GM21423 (cell line): ENCODE results near the gene PACRGL.

Experiments used
- ATAC-seq: cut with Tn5 transposase; IDR thresholded peaks from one replicate; pipeline ENCODE4 v1.9.1; 2021; ENCODE audit warnings: mild to moderate bottlenecking, moderate library complexity; ENCODE audit not compliant: unreplicated experiment

PACRGL gene

DNA sequence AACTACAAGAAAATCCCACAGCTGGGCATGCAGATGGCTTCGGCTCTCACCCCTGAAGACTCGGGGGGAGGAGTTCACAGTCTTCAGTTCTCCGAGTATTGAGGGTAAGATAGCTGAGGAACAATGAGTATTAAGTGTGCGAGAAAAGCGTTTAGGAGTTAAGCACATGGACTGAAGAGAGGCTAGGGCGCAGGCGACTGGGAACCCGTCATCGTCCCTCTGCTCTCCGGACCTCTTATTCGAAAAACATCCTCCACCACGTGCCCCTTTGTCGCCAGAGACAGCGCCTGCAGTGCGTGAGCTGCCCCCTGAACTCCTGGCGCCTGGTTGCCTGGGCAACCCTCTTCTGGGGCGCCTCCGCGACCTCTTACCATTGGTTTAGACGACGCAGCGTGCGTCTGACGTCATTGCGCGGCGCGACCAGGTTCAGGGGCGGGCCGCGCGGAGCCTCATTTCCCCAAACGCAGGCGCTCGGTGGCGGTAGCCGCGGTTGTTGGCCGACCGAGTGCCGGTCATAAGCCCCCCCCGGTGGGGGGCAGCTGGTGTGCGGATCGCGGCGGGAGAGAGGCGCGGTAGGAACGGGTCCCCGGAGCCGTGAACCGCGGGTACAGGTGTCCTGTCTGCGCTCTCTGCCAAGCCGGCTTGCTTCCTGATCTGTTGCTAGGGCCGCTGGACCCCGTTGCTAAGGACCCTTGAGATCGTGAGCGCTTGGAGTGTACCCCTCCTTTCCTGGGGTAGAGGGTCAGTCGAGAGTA is at the start of gene PACRGL:
PACRGL (plus strand) TSS at position 452 of the 755 bp plus-strand sequence. CDS start 4,024 bp downstream, outside the sequence.
- peak; percentile 100 for ATAC-seq

DNA sequence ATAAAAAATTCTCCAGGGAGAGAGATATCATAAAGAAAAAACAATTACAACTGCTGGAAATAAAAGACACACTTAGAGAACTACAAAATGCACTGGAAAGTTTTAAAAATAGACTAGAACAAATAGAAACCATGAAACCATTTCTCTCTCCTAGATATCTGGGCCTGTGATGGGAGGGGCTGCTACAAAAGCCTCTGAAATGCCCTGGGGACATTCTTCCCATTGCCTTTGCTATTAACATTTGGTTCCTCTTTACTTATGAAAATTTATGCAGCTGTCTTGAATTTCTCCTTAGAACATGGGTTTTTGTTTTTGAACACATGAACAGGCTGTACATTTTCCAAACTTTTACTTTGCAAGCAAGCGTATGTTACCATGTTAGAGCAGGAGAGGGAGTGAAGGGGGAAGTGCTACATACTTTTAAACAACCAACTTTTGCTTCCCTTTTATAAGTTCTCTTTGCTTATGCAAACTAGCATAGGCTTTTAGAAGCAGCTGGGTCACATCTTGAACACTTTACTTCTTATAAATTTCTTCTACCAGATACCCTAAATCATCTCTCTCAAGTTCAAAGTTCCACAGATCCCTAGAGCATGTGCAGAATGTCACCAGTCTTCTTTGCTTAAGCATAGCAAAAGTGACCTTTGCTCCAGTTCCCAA is 47.9 kb upstream of the PACRGL start:
- no peak for ATAC-seq

DNA sequence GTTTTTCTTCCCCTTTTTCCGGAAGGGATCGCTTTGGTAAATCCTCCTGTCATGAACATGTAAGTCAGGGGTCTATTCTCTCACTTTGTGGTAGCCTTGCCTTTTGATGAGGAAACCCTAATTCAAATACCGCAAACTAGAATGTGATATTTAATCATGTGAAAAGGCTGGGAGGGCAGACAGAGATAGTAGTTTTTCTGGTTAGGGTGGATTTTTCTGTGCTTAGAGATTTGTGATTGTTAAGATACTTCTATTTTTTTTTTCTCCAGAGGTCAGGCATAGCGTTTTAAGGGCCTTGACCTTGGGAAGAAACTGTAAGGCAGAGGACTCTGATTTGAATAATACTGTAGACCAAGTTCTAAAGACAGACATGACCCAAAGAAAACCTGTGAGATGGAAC is 41.8 kb upstream of the PACRGL start:
- no peak for ATAC-seq

DNA sequence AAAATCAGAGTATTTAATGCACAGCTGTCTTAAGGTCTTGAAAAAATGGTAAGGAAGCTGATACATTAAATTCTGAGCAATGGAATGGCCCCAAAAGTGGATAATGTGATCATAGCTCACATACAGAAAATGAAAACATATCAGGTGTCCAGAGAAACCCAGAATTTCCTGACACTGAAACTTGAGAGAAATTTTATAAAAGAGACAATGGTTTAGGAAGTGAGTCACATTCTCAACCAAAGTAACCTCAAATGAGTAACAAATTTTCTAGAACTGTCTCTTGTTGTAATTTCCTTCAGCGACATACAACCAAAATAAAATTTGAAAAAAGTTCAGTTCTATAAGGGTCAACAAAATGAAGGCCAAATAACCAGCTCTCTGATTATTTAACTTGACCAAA is 37.4 kb upstream of the PACRGL start:
- ATAC-seq, result no peak

DNA sequence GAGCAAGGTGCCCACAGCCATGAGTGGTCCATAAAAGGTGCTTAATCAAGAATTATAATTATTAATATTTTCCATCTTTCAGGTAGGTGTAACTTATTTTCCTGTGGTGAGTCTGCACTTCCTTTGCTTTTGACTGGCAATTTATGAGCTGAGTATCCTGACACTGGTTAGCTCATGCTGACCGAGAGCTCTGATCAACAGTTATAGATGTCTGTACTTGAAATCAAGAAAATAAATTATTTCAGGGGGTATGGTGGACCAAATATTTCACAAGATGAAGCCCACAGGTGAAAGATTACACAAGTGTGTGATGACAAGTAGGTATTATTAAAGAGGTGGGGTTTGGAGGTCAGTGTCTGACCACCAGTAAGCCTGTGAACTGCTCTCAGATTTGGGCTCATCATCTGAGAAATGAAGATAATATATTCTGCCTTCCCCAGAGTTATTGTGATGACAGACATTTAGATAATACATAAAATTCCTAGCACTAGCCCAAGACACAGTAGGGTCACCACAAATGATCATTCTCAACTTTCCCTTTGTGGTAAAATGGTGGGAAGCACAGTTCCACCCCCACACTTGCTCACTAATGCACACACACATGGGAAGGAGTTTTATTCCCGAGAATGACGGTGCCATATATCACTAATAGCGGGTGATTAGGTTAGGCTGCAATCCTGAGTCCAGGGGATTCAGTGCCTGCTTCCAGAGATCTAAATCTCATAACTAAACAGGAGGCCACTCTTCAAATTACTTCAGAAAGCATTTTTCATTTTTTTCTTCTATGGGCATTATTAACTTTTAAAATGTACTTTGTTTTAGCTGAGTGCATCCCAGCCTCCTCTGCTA is 34.0 kb upstream of the PACRGL start:
- ATAC-seq, result no peak

DNA sequence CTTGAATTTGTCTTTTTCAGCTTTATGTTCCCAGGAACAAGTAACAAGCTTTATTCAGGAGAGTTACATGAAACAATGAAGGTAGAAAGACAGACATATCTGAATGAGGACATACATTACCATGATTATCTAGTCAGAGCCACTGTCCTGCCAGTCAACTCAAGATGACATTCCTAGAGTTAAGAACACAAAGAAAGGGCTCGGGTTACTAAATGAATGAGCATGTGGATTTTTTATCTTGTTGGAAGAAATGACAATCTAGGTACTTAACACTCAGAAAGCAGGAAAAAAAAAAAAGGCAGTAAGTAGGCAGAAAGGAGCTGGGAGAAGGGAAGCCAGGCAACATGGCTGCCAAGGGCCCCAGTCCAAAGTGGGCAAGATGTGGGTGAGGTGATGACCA is 28.0 kb upstream of the PACRGL start:
- no peak for ATAC-seq

DNA sequence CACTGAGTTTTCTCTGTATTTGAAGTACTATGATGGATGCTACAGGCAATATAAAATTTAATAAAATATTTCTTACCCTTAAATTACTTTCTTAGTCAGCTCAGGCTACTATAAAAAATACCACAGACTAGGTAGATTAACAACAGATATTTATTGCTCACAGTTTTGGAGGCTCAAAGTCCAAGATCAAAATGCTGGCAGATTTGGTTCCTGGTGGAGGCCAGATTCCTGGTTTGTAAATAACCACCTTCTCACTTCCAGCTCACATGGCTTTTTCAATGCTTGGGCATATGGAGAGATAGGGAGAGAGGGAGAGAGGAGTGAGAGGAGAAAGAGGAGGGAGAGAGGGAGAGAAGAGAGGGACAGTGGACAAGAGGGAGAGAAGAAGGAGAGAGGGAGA is 24.5 kb upstream of the PACRGL start:
- ATAC-seq, result no peak

DNA sequence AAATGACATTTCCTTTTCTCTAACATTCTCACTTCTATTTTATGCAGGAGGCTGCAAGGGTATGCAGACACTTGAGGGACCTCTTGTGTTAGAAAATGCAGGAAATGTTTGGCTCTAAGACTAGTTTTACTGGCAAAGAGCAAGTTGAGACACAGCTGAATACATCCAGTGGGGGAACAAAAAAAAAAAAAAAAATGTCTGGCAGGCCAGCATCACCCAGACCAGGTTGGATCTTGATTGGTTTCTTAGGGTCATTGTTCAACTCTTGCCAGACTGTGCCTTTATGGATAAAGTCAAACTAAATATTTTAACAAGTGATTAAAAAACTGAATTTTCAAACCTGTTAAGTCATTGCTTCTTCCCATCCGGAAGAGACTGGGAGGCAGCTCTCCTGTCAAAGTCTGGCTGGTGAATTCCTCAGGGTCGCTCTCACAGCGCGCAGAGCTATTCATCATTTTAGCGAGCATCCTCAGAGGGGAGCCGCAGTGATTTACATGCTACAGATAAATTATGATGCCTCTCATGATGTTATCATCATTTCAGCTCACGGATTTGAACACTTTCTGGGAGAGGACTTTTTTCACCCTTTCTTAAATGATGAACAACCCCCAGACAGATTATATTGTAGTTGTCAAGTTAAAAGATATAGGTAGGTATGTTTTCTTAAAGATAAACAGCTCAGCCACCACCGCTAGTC is 23.6 kb upstream of the PACRGL start:
- ATAC-seq, result no peak

DNA sequence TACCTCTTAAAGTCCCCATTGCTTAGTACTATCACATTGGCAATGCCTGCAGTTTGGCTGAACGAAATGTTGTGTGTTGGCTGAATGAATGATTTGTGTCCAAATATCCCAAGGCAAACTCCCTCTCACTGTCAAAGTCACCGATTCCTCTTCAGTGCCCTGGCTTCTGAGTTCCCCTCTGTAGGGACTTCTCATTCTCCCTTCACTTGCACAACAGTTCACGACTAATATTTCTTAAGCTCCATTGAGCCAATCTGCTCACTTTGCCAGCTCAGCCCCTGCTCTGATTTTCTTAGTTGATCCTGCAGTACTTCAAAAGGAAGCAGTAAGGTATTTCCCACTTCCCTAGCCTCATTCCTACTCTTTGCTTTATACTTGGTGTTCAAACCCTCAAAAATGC is 21.9 kb upstream of the PACRGL start:
- no peak for ATAC-seq

DNA sequence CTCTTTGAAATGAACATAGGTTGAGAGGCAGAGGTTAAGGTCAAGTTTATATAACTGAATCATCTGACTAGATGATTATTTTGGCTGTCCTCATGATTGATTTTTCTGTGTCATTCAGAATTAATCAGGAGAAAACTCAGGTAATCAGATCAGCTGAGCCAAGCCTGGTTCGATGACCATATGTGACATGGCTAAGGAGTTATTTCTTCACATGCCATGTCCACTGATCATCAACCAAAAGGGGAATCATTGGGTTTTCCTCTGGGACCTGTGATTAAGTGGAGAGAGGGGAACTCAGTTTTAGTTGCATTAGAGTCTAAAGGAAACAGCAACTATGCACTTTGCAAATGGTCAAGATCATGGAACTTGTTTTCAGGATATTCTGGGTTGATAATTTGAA is 20.3 kb upstream of the PACRGL start:
- no peak for ATAC-seq

DNA sequence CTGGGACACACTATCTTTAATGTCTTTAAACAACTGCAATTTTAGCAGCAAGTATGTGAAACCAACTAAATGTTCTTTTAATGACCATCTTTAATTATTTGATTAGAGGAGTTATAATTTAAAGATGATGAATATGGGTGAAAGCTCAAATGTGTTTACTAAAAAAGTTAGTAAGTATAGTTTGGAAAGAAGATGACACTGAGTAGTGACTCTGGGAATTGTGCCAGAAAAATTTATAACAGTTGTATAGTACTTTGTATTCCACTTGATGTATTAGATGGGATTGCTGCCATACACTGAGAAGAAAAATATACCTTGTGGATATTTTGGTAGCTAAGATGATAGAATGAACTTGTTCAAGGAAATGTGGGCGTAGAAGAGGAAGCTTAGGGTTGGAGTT is 19.5 kb upstream of the PACRGL start:
- ATAC-seq, result no peak

DNA sequence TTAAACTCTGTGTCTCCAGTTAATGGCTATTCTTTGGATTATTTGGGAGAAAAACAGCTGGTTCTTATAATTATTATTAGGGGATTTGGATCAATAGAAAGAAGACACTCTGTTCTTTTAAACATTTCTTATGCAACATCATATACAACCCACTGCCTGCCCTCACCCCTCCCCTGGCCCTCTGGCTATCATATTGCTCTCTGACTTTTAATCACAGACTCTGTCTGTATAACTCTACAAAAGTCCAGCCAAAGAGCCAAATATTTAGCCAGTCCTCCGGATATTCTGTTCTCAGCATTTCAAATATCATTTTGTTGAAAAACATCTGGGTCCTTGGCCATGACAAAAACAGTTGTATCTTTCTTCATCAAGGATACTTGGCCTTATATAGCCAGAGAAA is 19.0 kb upstream of the PACRGL start:
- ATAC-seq, result no peak

DNA sequence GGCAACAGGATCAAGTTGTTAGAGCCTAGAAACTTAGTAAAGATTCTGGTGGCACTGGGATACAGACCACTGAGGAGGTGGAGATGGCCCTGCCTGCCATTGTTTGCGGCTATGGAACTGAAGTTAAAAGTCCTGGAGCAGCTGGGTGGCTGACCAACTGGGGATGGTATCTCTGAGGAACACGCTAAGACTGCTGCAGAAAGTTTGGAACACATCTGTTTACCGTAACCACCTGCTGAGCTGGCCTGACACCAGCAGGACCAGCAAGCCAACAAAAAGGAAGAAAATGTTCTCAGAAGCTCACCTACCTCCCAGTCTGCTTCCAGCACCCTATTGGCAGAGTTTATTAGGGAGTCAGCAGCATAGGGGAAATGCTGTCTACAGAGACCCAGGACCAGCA is 17.4 kb upstream of the PACRGL start:
- no peak for ATAC-seq

DNA sequence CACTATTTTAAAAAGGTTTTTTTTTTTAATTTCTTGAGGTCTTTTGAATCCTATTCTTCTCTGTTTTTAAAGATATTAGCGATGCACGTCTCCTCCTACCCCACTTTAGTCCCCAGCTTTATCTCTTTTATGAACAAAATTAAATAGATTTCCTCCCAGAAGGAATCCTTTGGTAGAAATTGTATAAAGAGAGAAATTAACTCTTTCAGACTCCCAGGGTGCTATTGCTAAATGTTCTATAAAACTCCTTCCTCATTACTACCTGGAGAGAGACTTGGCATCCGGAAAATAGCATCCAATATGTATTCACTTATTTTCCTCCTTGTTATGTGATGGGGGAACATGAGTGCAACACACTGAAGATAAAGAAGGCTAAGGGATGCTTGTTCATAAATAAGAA is 16.5 kb upstream of the PACRGL start:
- no peak for ATAC-seq

DNA sequence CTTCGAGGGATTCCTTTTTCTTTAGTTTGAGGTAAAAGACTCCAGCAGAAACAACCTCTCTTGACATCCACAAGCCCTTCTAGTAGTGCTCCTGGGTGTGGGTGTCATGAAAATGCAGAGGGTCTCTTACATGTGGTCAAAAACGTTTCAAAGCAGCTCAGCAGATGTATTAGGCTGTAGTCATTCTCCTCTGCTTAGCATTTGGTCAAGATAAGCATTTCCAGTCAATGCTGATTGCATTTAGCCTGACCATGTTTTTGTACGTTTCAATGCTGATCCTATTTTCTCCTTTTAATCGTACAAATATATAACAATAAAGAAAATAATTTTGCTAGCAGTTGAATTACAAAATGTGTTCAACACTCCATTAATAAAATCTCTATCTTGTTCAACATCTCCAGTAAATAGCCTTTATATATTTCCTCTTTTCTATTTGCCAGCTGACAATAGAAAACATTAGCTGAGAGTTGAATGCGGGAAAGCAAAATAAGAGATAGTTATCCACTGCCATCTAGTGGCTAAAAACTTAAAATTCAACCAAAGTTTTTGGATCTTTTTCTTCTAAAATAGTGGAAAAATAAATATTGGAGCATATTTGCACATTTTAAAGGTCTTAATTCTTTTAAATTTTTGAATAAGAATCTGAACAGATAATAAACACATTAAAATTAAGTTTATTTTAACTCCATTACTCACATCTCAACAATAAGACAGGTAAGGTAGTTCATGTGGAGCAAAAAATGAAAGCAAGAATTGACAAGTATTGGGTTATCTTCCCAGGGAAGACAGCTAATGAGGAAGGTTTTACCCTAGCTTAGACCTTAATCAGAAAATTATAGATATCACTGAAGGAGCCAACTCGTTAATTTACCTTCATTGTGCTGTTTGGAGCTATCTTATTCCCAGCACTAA is 15.2 kb upstream of the PACRGL start:
- no peak for ATAC-seq

DNA sequence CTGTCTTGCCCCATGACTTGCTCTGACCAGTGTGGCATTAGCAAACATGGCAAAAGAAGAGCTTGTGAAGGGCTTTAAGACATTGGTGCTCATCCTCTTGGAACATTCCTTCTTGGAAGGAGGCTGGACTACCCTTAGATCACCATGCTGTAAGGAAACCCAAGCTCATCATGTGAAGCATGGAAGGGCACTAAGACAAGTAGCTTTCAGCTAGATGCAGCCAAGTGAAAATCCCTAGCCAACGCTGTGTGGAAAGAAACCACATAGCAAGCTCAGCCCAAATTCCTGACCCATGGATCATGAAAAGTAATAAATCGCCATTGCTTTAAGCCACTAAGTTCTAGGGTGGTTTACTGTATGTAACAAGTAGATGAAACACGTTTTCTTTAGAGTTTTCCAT is 12.4 kb upstream of the PACRGL start:
- no peak for ATAC-seq

DNA sequence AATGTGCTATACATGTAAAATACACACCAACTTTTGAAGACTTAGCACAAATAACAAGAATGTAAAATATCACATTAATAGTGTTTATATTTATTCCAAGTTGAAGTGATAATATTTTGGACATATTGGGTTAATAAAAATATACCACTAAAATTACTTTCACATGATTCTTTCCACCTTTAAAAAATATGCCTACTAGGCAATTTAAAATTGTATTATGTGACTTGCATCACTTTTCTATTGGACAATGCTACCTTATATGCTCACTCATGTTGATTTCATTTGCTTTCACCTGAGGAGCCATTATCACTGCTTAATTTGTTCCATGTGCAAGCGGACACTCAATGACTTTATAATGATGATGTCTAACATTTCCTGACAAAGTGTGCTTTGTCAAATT is 3.4 kb upstream of the PACRGL start:
- no peak for ATAC-seq

DNA sequence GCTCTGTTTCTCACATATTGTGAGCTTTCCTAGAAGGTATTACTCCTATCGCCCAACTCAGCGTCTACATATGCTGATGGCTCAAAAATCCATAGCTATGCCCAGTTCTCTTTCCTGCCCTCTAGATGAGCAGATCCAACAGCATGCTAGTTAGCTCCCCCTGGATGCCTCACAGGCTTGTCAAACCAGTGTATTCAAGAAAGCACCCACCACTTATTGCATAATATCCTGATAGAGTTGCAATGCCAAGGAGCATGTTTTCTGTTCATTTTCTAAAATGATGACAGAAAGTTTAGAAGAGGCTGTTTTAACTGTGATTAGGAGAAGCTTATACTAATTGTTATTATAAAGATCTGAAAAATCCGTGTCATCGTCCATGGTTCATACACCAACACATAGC is 1.9 kb upstream of the PACRGL start:
- no peak for ATAC-seq

DNA sequence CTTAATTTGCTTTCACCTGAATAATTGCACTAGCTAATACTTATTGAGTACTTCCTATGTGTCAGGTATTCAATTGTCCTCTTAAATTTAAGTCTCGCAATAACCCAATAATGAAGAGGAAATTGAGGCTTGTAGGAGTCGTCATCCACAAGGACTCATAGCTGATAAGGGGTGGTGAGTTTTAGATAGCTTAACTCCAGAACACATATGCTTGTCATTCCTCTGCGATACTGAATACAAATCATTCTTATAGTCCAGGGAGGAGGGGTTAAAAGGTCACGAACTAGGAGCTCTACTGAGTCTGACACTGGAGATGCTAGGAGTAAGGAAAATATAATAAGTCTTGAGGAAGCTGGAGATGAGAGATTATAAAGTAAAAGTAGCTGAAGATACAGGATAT is 1.4 kb upstream of the PACRGL start:
- no peak for ATAC-seq

DNA sequence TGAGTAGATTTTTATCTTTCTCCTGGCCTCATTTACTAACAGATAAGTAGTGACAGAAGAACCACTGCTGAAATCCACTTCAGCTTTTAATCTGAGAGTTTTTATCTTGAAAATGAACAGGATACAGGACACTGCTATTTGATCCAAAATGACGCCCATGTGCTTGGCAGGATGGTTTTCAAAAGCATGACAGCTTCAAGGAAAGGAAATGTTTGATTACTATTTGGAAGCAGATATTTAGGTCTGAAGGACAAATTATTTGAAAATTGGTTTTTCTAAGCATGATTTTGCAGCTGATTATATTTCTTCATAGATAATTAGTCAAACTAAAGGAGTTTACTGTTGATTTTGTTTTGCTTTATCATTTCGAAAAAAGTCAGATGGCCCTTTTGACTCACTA is 11.1 kb downstream of the PACRGL start:
- ATAC-seq, result no peak
